ENCODE data around the gene TCL1B.

The TCL1B gene, protein sequence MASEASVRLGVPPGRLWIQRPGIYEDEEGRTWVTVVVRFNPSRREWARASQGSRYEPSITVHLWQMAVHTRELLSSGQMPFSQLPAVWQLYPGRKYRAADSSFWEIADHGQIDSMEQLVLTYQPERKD

DNA sequence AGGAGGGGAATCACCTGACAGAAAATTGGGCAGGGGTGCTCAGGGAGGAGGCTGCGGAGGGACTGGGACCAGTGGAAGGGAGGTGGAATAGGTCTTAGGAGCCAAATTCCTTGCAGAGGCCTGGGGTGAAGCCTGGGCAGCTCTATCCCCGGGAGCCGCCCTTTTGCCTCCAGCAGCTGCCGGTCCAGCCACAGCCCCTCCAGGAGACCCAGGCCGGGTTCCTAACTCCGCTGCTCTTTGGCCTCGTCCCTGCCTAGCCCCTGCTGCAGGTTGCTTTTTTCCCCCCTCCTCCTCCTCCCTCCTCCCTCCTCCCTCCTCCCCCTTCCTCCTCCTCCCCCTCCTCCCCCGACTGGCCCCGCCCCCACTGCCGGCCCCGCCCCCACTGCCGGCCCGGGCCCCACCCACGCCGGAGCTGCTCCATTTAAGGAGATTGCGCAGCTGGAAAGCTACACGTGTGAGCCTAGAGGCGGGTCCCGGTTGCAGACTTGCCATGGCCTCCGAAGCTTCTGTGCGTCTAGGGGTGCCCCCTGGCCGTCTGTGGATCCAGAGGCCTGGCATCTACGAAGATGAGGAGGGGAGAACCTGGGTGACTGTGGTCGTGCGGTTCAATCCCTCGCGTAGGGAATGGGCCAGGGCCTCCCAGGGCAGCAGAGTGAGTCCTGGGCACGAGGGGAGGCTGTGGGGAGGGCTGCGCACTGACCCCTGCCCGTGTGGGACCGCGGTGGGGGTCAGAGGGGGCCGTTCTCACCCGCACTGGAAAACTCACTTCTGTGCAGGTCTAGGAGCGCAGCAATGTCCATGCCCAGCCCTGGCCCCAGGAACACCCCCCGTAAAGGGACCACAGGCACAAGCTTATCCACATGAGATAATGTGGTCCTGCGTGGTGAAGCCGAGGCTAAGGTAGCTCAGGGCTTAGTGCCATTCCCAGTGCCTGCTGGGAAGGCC is at the start of gene TCL1B:
Gene TCL1B, plus strand, starts transcription at position 449 of the 945 bp plus-strand sequence. Its CDS starts 42 bp downstream, at position 491.
- ATAC-seq, result no peak
- TF ChIP-seq ZC3H10 (CRISPR knock-in tag; IDR thresholded peaks at IDR 0.05), result no peak

DNA sequence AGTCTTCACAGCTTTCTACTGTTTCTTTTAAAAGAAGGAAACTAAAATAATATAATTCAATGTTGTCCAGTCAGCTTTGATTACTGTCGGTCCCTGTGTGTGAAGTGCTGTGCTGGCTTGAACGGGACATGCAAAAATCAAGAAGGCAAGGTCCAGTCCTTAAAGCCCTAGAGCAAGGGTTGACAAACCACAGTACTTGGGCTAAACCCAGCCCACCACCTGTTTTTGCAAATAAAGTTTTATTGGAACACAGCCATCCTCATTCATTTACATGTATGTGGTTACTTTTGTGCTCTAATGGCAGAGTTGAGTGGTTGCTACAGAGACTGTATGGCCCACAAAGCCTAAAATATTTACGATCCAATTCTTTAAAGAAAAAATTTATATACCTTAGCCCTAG is 41.2 kb upstream of the TCL1B start:
- no peak for ATAC-seq
- TF ChIP-seq TCF4 (CRISPR knock-in tag; IDR thresholded peaks at IDR 0.05; ENCODE audit: borderline replicate concordance) (no peak), ISL1 (CRISPR knock-in tag; IDR thresholded peaks at IDR 0.05) (no peak), GLIS3 (CRISPR knock-in tag; IDR thresholded peaks at IDR 0.05) (no peak), PPARA (CRISPR knock-in tag; IDR thresholded peaks at IDR 0.05; ENCODE audit: borderline replicate concordance) (no peak), ZNF565 (CRISPR knock-in tag; conservative IDR thresholded peaks at IDR 0.05; ENCODE audit: low read depth) (no peak), RARB (CRISPR knock-in tag; IDR thresholded peaks at IDR 0.05) (no peak), ESRRG (CRISPR knock-in tag; IDR thresholded peaks at IDR 0.05) (no peak), TOX (CRISPR knock-in tag; IDR thresholded peaks at IDR 0.05; ENCODE audit: borderline replicate concordance) (no peak), ZFP3 (CRISPR knock-in tag; IDR thresholded peaks at IDR 0.05) (no peak), ARNTL (CRISPR knock-in tag; IDR thresholded peaks at IDR 0.05; ENCODE audit: borderline replicate concordance, low read depth) (no peak), ZNF70 (CRISPR knock-in tag; IDR thresholded peaks at IDR 0.05) (no peak), CSDC2 (CRISPR knock-in tag; IDR thresholded peaks at IDR 0.05) (no peak), SNAI2 (CRISPR knock-in tag; IDR thresholded peaks at IDR 0.05) (no peak), ZC3H10 (CRISPR knock-in tag; IDR thresholded peaks at IDR 0.05) (no peak)
- TF ChIP-seq, protein P1, sequence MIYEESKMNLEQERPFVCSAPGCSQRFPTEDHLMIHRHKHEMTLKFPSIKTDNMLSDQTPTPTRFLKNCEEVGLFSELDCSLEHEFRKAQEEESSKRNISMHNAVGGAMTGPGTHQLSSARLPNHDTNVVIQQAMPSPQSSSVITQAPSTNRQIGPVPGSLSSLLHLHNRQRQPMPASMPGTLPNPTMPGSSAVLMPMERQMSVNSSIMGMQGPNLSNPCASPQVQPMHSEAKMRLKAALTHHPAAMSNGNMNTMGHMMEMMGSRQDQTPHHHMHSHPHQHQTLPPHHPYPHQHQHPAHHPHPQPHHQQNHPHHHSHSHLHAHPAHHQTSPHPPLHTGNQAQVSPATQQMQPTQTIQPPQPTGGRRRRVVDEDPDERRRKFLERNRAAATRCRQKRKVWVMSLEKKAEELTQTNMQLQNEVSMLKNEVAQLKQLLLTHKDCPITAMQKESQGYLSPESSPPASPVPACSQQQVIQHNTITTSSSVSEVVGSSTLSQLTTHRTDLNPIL (CRISPR knock-in tag; IDR thresholded peaks at IDR 0.05; ENCODE audit: low read depth), result no peak
- TF ChIP-seq, protein P2, sequence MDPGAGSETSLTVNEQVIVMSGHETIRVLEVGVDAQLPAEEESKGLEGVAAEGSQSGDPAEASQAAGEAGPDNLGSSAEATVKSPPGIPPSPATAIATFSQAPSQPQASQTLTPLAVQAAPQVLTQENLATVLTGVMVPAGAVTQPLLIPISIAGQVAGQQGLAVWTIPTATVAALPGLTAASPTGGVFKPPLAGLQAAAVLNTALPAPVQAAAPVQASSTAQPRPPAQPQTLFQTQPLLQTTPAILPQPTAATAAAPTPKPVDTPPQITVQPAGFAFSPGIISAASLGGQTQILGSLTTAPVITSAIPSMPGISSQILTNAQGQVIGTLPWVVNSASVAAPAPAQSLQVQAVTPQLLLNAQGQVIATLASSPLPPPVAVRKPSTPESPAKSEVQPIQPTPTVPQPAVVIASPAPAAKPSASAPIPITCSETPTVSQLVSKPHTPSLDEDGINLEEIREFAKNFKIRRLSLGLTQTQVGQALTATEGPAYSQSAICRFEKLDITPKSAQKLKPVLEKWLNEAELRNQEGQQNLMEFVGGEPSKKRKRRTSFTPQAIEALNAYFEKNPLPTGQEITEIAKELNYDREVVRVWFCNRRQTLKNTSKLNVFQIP (CRISPR knock-in tag; IDR thresholded peaks at IDR 0.05; ENCODE audit: borderline replicate concordance, low read depth), result no peak
- TF ChIP-seq, protein P3, sequence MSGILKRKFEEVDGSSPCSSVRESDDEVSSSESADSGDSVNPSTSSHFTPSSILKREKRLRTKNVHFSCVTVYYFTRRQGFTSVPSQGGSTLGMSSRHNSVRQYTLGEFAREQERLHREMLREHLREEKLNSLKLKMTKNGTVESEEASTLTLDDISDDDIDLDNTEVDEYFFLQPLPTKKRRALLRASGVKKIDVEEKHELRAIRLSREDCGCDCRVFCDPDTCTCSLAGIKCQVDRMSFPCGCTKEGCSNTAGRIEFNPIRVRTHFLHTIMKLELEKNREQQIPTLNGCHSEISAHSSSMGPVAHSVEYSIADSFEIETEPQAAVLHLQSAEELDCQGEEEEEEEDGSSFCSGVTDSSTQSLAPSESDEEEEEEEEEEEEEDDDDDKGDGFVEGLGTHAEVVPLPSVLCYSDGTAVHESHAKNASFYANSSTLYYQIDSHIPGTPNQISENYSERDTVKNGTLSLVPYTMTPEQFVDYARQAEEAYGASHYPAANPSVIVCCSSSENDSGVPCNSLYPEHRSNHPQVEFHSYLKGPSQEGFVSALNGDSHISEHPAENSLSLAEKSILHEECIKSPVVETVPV (CRISPR knock-in tag; IDR thresholded peaks at IDR 0.05), result no peak
- TF ChIP-seq, protein P4, sequence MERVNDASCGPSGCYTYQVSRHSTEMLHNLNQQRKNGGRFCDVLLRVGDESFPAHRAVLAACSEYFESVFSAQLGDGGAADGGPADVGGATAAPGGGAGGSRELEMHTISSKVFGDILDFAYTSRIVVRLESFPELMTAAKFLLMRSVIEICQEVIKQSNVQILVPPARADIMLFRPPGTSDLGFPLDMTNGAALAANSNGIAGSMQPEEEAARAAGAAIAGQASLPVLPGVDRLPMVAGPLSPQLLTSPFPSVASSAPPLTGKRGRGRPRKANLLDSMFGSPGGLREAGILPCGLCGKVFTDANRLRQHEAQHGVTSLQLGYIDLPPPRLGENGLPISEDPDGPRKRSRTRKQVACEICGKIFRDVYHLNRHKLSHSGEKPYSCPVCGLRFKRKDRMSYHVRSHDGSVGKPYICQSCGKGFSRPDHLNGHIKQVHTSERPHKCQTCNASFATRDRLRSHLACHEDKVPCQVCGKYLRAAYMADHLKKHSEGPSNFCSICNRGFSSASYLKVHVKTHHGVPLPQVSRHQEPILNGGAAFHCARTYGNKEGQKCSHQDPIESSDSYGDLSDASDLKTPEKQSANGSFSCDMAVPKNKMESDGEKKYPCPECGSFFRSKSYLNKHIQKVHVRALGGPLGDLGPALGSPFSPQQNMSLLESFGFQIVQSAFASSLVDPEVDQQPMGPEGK (CRISPR knock-in tag; IDR thresholded peaks at IDR 0.05; ENCODE audit: borderline replicate concordance), result no peak
- TF ChIP-seq, protein P5, sequence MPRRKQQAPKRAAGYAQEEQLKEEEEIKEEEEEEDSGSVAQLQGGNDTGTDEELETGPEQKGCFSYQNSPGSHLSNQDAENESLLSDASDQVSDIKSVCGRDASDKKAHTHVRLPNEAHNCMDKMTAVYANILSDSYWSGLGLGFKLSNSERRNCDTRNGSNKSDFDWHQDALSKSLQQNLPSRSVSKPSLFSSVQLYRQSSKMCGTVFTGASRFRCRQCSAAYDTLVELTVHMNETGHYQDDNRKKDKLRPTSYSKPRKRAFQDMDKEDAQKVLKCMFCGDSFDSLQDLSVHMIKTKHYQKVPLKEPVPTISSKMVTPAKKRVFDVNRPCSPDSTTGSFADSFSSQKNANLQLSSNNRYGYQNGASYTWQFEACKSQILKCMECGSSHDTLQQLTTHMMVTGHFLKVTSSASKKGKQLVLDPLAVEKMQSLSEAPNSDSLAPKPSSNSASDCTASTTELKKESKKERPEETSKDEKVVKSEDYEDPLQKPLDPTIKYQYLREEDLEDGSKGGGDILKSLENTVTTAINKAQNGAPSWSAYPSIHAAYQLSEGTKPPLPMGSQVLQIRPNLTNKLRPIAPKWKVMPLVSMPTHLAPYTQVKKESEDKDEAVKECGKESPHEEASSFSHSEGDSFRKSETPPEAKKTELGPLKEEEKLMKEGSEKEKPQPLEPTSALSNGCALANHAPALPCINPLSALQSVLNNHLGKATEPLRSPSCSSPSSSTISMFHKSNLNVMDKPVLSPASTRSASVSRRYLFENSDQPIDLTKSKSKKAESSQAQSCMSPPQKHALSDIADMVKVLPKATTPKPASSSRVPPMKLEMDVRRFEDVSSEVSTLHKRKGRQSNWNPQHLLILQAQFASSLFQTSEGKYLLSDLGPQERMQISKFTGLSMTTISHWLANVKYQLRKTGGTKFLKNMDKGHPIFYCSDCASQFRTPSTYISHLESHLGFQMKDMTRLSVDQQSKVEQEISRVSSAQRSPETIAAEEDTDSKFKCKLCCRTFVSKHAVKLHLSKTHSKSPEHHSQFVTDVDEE (CRISPR knock-in tag; IDR thresholded peaks at IDR 0.05), result no peak

Measured in SK-N-SH treated with all-trans-retinoic acid at 6 μM for 48 hours (cell line).